Measurements from ENCODE around the gene ELK4. TPM values are rescaled to one million over a fixed set of nuclear protein-coding genes. Genes with fewer than 3 reads are reported as not detected.

Gene ELK4
- polyA plus RNA-seq, 3 donors = 1.4 to 9.0 (median 2.6) TPM

DNA sequence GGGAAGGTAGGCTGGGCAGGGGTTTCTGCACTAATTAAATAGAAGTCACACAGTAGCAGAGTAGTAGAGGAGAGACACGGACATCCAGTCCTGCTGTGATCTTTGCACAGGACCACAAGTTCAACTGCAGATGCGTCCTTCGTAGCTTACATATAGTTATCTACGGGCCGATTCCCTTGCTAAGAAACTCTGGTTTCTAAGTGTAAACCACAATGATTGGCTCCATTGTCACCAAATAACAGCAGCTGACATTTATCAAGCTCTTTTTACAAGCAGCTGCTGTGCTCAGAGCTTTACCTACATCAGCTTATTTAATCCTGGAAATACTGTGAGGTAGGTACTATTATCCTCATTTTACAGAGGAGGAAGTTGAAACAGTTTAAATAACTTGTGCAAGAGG, 45.4 kb upstream of the ELK4 start:
- Histone ChIP-seq H3K79me2 (ENCODE audit: insufficient read depth, low read length) (no peaks in the 10 kb centered on the region), H3K4me3 (replicated peaks in 1 of 3; ENCODE audit: low read depth in 2 of 3, low read length in 3 of 3) (no peak overlapping the region), H3K27ac (ENCODE audit: low read depth in 1 of 2, low read length in 2 of 2) (no peak overlapping the region), H3K9me3 (replicated peaks in 1 of 2; ENCODE audit: control insufficient read depth in 1 of 2, insufficient read depth in 1 of 2, low read length in 2 of 2) (peaks cover 0 to 6% of the 10 kb centered on the region in 2 donors), H3K4me1 (ENCODE audit: control insufficient read depth in 1 of 2, insufficient read depth in 2 of 2, low read length in 2 of 2) (peaks cover 19 to 30% of the 10 kb centered on the region in 2 donors), H3K36me3 (replicated peaks in 1 of 2; ENCODE audit: control insufficient read depth in 1 of 2, insufficient read depth in 2 of 2, low read length in 2 of 2) (no peaks in the 10 kb centered on the region), H3K4me2 (replicated peaks; ENCODE audit: extremely low read depth, low read length, poor library complexity, severe bottlenecking) (no peak overlapping the region), H3K27me3 (ENCODE audit: control insufficient read depth in 2 of 2, insufficient read depth in 2 of 2, low read length in 2 of 2) (peaks cover 7 to 26% of the 10 kb centered on the region in 2 donors), H4K20me1 (ENCODE audit: insufficient read depth, low read length) (no peaks in the 10 kb centered on the region), H3K9ac (ENCODE audit: insufficient read depth, low read length, poor library complexity, severe bottlenecking) (no peak overlapping the region), H2AFZ (ENCODE audit: insufficient read depth, low read depth, low read length, poor library complexity, severe bottlenecking) (no peak overlapping the region)
- no peak for DNase-seq
- Mint-ChIP-seq H3K4me1 (peaks cover 27% of the 10 kb centered on the region), H3K9me3 (peaks cover 0 to 11% (median 1%) of the 10 kb centered on the region in 7 donors), H3K27me3 (ENCODE audit: low read depth in 3 of 3) (peaks cover 29 to 34% (median 33%) of the 10 kb centered on the region in 3 donors), H3K27ac (peak overlapping the region in 1 of 7 donors; percentile 41), H3K36me3 (peaks cover 0 to 7% of the 10 kb centered on the region in 2 donors), H3K4me3 (no peak overlapping the region)
- TF ChIP-seq, protein P1, sequence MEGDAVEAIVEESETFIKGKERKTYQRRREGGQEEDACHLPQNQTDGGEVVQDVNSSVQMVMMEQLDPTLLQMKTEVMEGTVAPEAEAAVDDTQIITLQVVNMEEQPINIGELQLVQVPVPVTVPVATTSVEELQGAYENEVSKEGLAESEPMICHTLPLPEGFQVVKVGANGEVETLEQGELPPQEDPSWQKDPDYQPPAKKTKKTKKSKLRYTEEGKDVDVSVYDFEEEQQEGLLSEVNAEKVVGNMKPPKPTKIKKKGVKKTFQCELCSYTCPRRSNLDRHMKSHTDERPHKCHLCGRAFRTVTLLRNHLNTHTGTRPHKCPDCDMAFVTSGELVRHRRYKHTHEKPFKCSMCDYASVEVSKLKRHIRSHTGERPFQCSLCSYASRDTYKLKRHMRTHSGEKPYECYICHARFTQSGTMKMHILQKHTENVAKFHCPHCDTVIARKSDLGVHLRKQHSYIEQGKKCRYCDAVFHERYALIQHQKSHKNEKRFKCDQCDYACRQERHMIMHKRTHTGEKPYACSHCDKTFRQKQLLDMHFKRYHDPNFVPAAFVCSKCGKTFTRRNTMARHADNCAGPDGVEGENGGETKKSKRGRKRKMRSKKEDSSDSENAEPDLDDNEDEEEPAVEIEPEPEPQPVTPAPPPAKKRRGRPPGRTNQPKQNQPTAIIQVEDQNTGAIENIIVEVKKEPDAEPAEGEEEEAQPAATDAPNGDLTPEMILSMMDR (IDR thresholded peaks at IDR 0.05) = no peak
- intact Hi-C loops (cut with micrococcal nuclease) = no loop called here
- 18% methylated on average over 5 of the region's 5 CpGs for WGBS (ENCODE audit: insufficient coverage)

DNA sequence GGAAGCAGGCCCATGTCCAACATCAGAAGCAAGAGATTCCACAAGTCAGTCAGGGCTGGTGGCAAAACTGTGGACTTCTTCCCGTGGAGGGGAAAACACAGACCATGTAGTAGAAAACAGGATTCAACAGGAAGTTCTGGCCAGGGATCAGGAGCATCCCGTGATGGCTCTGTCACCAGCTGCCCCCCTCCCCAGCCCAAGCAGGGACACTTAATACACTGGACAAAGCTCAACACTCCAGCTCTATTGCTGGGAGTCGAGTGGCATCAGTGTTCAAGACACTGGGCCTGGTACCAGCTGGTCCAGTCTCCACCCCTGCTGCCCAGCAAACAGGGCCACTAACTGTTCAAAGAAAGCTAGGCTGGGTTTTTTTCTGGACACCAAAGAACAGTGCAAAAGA, 44.8 kb upstream of the ELK4 start:
- Histone ChIP-seq H3K27ac (ENCODE audit: low read depth in 1 of 2, low read length in 2 of 2) (no peak overlapping the region), H3K4me1 (ENCODE audit: control insufficient read depth in 1 of 2, insufficient read depth in 2 of 2, low read length in 2 of 2) (peaks cover 19 to 30% of the 10 kb centered on the region in 2 donors)
- no peak overlapping the region for H3K27ac Mint-ChIP-seq

More for the DNA sequence above, 44.8 kb upstream of the ELK4 start:
- Histone ChIP-seq H3K4me2 (replicated peaks; ENCODE audit: extremely low read depth, low read length, poor library complexity, severe bottlenecking) (no peak overlapping the region), H3K9ac (ENCODE audit: insufficient read depth, low read length, poor library complexity, severe bottlenecking) (no peak overlapping the region), H4K20me1 (ENCODE audit: insufficient read depth, low read length) (no peaks in the 10 kb centered on the region), H3K79me2 (ENCODE audit: insufficient read depth, low read length) (no peaks in the 10 kb centered on the region), H3K27me3 (ENCODE audit: control insufficient read depth in 2 of 2, insufficient read depth in 2 of 2, low read length in 2 of 2) (peaks cover 7 to 23% of the 10 kb centered on the region in 2 donors), H2AFZ (ENCODE audit: insufficient read depth, low read depth, low read length, poor library complexity, severe bottlenecking) (no peak overlapping the region), H3K4me3 (replicated peaks in 1 of 3; ENCODE audit: low read depth in 2 of 3, low read length in 3 of 3) (no peak overlapping the region), H3K36me3 (replicated peaks in 1 of 2; ENCODE audit: control insufficient read depth in 1 of 2, insufficient read depth in 2 of 2, low read length in 2 of 2) (no peaks in the 10 kb centered on the region), H3K9me3 (replicated peaks in 1 of 2; ENCODE audit: control insufficient read depth in 1 of 2, insufficient read depth in 1 of 2, low read length in 2 of 2) (peaks cover 0 to 6% of the 10 kb centered on the region in 2 donors)
- DNase-seq = no peak
- intact Hi-C loops (cut with micrococcal nuclease) = no loop called here
- WGBS (ENCODE audit: insufficient coverage) = 69% methylated on average over 3 of the region's 3 CpGs
- no peak overlapping the region for H3K4me3 Mint-ChIP-seq
- H3K9me3 Mint-ChIP-seq = peaks cover 0 to 11% (median 1%) of the 10 kb centered on the region in 7 donors
- TF ChIP-seq, protein P1 (IDR thresholded peaks at IDR 0.05) = no peak
- H3K27me3 Mint-ChIP-seq (ENCODE audit: low read depth in 3 of 3) = peaks cover 27 to 33% (median 28%) of the 10 kb centered on the region in 3 donors
- peaks cover 30% of the 10 kb centered on the region for H3K4me1 Mint-ChIP-seq
- H3K36me3 Mint-ChIP-seq = peaks cover 0 to 7% of the 10 kb centered on the region in 2 donors

Measured in CD14-positive monocyte (primary cell).